ENCODE results near the gene MXRA8.
A peak's percentile ranks its signal among the peaks of the same experiment; 100 is the strongest.

MXRA8 gene

DNA sequence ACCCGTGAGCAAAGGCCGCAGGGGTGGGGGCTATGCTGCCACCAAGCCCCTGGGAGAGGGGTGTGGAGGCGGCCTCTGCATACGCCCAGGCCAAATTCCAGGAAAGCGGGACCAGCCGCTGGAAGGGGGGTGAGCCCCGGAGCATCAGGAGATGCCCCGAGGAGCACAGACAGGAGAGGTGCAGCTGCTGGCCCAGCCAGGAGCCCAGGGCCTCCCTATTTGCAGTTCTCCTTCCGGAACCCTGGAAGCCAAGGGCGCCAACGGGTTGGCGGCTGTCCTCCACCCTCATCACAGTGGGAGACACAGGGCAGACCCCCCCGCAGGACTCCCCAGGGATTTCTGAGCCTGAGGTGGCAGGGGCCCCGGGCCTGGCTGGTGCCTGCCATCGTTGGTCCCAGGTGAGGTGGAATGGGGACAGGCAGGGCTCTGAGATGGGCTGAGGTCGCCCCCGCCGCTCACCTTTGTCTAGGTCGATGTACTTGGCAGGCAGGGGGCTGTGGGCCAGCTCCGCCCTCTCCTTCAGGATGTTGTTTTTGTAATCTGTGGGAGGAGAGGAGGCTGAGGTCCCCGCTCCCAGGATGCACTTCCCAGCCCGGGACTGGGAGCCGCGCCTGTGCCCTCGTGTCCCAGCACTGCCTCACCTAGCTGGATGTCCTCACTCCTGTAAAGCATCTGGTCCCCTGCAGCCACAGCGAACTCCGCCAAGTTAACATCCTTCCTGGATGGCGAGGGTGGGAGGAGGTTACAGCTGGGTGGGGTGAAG lies 4.8 kb downstream of the MXRA8 start:
- Mint-ChIP-seq H3K36me3 (peaks cover 2% of the 10 kb centered on the region), H3K27me3 (peaks cover 14% of the 10 kb centered on the region), H3K4me3 (no peak overlapping the region), H3K27ac (no peak overlapping the region), H3K4me1 (peaks cover 15% of the 10 kb centered on the region), H3K9me3 (no peaks in the 10 kb centered on the region)
- peak in 1 of 2 donors; percentile 41 for DNase-seq (ENCODE audit: low spot score in 2 of 2)
- ATAC-seq (ENCODE audit: low read depth), result no peak

DNA sequence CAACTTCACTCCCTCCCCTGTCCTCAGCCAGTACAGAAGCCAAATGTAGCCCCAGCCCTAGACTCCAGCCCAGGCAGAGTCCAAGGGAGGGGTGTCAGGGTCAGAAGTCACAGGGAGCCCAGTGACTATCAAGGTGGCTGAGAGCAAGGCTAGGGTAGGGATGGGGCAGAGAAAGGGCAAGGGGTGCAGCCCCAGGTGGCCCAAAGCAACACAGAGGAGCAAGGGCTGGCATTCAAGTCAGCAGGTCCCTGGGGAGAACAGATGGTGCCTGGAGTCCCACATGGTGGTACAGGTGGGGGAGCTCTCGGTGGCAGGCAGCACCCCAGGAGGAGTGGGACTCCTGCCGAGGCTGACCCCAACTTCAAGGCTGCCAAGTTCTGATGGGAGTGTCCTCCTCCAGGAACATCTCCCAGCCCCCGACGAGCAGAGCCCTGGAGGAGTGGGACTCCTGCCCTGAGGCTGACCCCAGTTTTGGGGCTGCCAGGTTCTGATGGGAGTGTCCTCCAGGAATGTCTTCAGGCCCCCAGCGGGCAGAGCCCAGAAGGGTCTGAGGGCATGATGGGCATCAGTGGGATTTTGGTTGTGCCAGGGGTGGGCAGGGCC lies 5.5 kb downstream of the MXRA8 start:
- ATAC-seq (ENCODE audit: low read depth) (peak; percentile 18), DNase-seq (ENCODE audit: low spot score in 2 of 2) (no peak)
- H3K27me3 Mint-ChIP-seq, result peaks cover 14% of the 10 kb centered on the region
- peaks cover 2% of the 10 kb centered on the region for H3K36me3 Mint-ChIP-seq
- no peak overlapping the region for H3K27ac Mint-ChIP-seq
- H3K4me3 Mint-ChIP-seq, result peak overlapping the region; percentile 55
- no peaks in the 10 kb centered on the region for H3K9me3 Mint-ChIP-seq
- peaks cover 15% of the 10 kb centered on the region for H3K4me1 Mint-ChIP-seq

DNA sequence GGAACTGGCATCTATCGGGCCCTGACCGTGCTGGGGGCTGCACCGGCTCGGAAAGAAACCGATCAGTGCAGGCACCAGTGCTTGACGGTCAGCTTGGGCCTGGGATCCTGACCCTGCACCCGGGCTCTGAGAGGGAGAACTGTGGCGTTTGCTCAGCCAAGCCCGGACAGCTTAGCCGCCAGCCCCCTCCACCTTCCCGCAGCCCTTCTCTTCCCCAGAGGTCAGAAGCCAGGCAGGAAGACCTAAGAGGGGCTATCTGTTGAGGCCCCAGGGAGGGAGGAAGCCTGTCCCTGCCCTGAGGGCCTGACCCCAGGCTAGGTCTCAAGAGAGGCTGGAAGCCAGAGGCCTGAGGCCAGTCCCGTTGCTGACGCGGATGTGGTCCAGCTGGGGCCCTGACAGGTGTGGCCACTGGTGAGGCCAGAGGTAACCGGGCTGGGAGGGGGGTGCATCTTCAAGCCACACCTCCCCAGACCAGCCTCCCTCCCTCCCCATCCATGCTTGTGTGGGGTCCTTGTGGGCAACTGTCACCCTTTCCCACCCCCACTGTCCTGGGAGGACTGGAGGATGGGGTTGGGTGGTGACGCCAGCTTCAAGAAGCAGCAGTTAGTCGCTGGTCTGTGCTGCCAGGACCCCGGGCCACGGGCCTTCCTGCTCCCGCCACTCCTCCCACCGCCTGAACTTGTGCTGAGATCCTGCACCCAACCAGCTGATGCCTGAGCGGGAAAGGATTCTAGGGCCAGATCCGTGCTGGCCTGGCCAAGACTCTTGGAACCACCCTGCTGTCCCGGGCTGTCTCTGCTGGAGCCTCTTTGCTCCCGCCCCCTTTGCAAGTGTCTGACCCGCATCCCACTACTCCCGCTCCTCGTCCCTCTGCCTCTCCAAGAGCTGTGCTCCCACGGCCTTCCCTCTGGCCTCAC lies 6.6 kb downstream of the MXRA8 start:
- Mint-ChIP-seq H3K4me1 (peaks cover 22% of the 10 kb centered on the region), H3K4me3 (peak overlapping the region; percentile 55), H3K27me3 (peaks cover 9% of the 10 kb centered on the region), H3K27ac (peak overlapping the region; percentile 23), H3K9me3 (no peaks in the 10 kb centered on the region), H3K36me3 (peaks cover 2% of the 10 kb centered on the region)
- no peak for DNase-seq (ENCODE audit: low spot score in 2 of 2)
- no peak for ATAC-seq (ENCODE audit: low read depth)

DNA sequence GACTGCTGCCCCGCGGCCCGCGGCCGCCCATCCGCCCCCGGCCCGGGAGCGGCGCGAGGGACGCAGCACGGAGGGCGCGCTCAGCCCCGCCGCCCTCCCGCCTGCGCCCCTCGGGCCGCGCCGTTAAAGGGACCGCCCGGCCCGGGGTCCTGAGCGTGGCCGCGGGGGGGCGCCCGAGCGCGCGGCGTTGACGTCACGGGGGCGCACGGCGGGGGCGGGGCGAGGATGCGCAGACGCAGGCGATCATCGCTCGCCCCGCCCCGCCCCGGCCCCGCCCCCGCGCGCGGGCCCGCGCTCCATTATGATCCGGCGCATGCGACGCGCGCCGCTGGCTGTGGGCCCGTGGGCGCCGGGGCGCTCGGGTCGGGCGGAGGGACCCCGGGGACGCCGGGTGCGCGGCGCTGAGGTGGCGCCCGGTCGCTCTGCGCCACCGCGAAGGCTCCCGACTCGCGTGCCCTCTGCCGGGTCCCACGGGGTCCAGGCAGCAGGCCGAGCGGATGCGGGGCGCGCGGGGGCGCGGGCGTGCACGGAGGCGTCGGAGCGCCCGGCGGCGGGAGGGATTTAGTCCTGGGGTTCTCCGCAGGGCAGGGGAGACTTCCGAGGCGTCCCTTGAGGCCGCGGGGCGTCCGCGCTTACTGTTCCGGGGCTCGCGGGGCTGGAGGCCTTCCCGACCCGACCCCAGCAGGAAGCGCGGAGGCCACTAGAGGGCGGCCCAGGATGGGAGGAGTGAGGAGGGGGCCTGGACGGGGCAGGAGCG lies 8.9 kb downstream of the MXRA8 start, which contains the start of gene DVL1:
Gene DVL1, minus strand, starts transcription at position 163 of the 757 bp plus-strand sequence. CDS start 353 bp downstream, outside the sequence.
- Mint-ChIP-seq H3K27me3 (peaks cover 8% of the 10 kb centered on the region), H3K4me1 (peaks cover 23% of the 10 kb centered on the region), H3K27ac (no peak within 1 kb of the TSS), H3K36me3 (peaks cover 2% of the 10 kb centered on the region), H3K4me3 (peak within 1 kb of the TSS; percentile 84), H3K9me3 (no peaks in the 10 kb centered on the region)
- peak; percentile 73 to 82 for DNase-seq (ENCODE audit: low spot score in 2 of 2)
- ATAC-seq (ENCODE audit: low read depth), result peak; percentile 79

DNA sequence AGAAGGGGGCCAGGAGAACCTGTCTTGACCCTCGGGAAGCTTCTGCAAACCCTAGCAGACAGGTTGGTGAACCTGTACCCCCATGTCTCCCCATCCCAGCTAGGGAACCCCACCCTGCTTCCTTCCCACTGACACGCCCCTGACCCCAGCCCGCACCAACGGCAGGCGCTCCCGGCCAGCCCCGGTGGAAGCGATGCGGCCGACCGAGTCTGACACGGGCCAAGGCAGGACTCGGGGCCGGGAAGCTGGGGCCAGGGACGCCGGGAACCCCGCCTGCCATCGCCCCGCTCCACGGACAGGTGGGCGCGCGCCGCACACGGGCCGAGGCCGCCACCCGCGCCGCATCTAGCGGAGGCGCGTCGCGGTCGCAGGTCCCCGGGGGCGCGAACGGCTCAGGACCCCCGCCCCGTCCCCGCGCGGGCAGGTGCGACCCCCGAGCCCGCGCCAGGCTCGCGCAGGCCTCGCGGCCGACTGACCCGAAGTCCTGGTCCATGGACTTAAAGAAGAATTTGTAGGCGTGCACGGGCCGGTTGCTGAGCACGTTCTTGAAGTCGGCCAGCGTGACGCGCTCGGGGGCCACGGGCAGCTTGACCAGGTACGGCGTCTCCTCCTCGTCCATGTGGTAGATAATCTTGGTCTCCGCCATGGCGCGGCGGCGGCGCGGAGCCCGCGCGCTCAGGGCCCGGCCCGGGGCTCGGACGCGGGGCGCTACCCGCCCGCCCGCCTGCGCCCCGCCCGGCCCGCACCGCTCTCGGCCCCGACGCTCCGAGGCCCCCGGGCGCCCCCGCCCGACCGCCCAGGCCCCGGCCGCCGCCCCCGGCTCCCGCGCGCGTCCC lies 9.7 kb downstream of the MXRA8 start:
- DNase-seq (ENCODE audit: low spot score in 2 of 2) (no peak), ATAC-seq (ENCODE audit: low read depth) (peak; percentile 42)
- H3K9me3 Mint-ChIP-seq, result no peaks in the 10 kb centered on the region
- H3K4me3 Mint-ChIP-seq, result peak overlapping the region; percentile 84
- H3K36me3 Mint-ChIP-seq, result peaks cover 2% of the 10 kb centered on the region
- no peak overlapping the region for H3K27ac Mint-ChIP-seq
- peaks cover 21% of the 10 kb centered on the region for H3K4me1 Mint-ChIP-seq
- peaks cover 8% of the 10 kb centered on the region for H3K27me3 Mint-ChIP-seq

DNA sequence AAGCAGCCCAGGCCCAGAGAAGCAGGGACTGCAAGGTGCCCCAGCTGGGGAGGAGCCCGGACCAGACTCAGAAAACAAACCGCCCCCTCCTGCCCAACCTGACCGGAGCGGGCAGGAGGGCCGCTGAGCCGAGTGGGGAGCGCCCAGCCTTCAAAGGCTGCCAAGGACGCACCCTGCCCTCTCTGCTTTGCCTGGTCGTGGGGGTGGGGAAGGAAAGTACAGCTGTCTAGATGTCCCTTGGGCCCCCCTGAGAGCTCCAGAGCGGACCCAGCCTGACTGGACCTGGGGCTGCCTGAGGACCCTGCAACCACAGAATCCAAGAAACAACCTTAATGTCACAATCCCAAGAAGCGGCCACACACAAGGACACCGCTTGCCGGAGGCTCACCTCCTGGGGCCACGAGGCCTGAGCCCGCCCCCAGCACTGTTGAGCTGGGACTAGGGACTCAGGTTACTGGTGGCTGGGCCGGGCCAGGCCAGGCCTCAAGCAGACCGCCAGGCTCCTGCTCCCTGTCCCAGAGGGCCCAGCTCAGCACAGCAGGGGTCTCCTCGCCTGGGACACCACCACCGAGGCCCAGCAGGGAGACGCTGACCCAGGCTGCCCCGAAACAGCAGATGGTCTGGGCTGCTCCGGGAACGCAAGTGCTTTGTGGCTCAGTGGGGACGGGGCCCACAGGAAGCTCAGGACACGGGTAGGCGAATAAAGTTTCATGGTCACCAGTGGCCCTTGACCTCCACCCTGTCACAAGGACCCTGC lies 10.5 kb downstream of the MXRA8 start:
- Mint-ChIP-seq H3K9me3 (no peaks in the 10 kb centered on the region), H3K36me3 (peaks cover 3% of the 10 kb centered on the region), H3K27ac (no peak overlapping the region), H3K27me3 (peaks cover 7% of the 10 kb centered on the region), H3K4me1 (peaks cover 19% of the 10 kb centered on the region), H3K4me3 (peak overlapping the region; percentile 84)
- DNase-seq (ENCODE audit: low spot score in 2 of 2) (no peak), ATAC-seq (ENCODE audit: low read depth) (no peak)

DNA sequence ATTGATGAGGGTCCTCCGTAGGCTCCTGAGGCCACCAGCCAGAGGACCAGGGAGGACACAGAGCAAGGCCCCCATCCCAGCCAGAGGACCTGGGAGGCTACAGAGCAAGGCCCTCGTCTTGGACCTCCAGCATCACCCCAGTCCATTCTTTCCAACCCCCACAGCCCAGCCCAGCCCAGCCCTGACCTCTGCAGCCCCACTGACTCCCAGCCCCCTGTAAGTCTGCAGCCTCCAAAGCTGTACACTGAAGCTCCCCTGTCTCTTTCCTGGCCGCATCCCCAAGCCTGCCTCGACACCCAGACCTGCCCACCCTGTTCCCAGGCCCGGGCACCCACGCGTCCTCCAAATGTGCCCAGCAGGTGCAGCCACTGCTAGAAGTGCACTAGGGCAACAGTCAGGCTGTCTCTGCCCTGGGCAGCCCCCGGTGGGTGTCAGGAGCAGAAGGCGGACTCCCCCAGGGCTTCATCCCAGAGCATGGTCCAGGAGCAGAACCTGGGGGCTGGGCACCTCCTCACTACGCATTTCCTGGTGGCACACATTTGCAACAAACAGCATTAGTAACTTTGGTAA lies 11.2 kb downstream of the MXRA8 start:
- no peak for DNase-seq (ENCODE audit: low spot score in 2 of 2)
- Mint-ChIP-seq H3K27ac (no peak overlapping the region), H3K27me3 (peaks cover 1% of the 10 kb centered on the region), H3K4me1 (peaks cover 12% of the 10 kb centered on the region), H3K4me3 (peak overlapping the region; percentile 34), H3K36me3 (peaks cover 2% of the 10 kb centered on the region), H3K9me3 (no peaks in the 10 kb centered on the region)
- ATAC-seq (ENCODE audit: low read depth), result no peak

DNA sequence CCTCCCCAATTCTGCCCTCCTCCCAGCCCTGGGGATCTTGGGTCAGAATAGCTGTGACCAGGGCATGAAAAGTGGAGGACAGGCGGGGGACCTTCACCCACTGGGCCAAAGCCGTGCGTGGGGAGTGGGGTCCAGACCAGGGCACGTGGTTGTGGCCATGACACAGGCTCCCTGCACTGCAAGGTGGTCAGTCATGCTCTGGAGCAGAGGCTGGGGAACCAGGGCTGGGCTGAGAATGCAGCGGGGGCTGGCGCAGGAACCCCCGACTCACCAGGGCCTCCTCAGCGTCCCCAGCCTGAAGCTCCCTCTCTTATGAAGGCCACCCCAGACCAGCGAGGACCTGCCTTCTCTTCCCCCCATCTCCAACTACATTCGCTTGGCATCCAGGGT lies 11.9 kb downstream of the MXRA8 start:
- Mint-ChIP-seq H3K27me3 (no peaks in the 10 kb centered on the region), H3K27ac (no peak overlapping the region), H3K36me3 (peaks cover 2% of the 10 kb centered on the region), H3K4me3 (no peak overlapping the region), H3K4me1 (peaks cover 8% of the 10 kb centered on the region), H3K9me3 (no peaks in the 10 kb centered on the region)
- no peak for ATAC-seq (ENCODE audit: low read depth)
- no peak for DNase-seq (ENCODE audit: low spot score in 2 of 2)

DNA sequence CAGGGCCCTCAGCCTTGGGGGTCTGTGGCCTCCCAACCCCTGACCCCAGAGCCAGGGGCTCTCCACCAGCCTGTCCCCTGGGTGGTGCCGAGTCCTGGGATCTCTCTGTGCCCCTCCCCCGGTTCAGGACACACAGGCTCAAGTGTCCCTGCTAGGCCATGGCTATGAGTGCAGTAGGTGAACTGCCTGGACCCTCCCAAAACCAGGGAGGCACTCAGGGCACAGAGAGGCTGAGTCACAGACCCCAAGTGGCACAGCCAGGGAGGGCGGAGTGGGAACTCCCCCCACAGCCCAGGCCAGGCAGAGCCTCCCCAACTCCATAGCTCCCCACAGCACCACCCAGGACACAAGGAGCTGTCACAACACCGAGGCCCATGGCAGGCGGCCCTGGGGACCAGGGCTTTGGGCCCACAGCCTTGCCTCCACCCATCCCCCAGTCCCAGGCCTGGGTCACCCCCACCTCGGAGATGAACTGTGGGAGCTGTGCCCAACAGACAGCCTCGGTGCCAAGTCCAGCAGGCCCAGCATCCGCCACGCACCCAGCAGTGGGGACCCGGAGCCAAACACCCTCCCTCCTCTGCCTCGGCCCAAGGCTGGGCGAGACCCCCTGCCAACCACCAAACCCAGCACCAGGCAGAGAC lies 12.4 kb downstream of the MXRA8 start:
- H3K9me3 Mint-ChIP-seq, result no peaks in the 10 kb centered on the region
- no peak overlapping the region for H3K27ac Mint-ChIP-seq
- no peaks in the 10 kb centered on the region for H3K27me3 Mint-ChIP-seq
- H3K4me3 Mint-ChIP-seq, result no peak overlapping the region
- DNase-seq (ENCODE audit: low spot score in 2 of 2) (no peak), ATAC-seq (ENCODE audit: low read depth) (no peak)
- H3K4me1 Mint-ChIP-seq, result peaks cover 8% of the 10 kb centered on the region
- peaks cover 5% of the 10 kb centered on the region for H3K36me3 Mint-ChIP-seq

DNA sequence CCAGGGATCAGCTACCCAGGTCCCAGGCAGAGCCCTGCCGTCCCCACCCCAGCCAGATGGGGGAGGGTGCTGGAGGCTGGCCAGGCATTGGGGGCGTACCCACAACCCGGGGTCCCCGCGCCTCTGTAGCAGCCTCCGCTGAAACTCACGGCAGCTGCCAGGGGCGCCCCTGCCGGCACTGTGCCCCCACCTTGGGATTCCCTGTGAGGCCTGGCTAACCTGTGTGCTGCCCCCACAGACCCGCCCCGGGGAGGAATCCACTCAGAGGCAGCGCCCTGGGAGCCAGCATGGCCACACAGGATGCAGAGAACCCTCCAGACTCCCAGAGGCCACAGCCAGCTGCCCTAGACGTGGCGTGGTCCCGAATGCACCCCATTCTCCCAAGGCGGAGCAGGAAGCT lies 13.0 kb downstream of the MXRA8 start:
- H3K4me3 Mint-ChIP-seq, result no peak overlapping the region
- H3K4me1 Mint-ChIP-seq, result peaks cover 8% of the 10 kb centered on the region
- no peaks in the 10 kb centered on the region for H3K9me3 Mint-ChIP-seq
- no peak for ATAC-seq (ENCODE audit: low read depth)
- H3K27me3 Mint-ChIP-seq, result no peaks in the 10 kb centered on the region
- DNase-seq (ENCODE audit: low spot score in 2 of 2), result no peak
- H3K27ac Mint-ChIP-seq, result no peak overlapping the region
- H3K36me3 Mint-ChIP-seq, result peaks cover 7% of the 10 kb centered on the region

DNA sequence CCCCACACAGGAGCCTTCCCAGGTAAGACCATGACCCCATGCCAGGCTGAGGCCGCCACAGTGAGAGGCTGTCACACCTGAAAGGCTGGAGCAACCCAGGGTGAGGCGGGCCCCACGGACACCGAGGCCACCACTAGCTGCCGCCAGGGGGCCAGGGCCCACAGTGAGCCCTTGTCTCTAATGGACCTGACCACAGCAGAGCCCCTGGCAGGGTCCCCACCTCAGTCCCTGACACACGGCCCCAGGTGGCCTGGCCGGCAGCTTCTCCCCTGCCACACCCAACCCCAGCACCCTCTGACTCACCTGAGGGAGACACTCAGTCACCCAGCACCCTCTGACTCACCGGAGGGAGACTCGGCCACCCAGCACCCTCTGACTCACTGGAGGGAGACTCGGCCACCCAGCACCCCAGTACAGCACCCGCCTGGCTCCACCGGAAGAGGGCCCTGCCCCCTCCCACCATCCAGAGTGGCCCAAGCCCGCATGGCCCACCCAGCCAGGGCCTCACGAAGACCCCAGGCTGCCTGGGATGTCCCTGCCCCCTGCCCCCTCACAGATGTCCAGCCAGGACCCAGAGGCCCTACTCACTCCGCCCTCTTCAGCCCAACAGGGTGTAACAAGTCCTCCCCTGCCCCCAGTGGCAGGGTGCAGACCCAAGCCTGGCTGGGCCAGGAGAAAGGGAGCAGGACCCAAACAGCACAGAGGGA lies 13.5 kb downstream of the MXRA8 start:
- H3K27me3 Mint-ChIP-seq, result no peaks in the 10 kb centered on the region
- peaks cover 9% of the 10 kb centered on the region for H3K36me3 Mint-ChIP-seq
- H3K4me1 Mint-ChIP-seq, result peaks cover 8% of the 10 kb centered on the region
- ATAC-seq (ENCODE audit: low read depth) (no peak), DNase-seq (ENCODE audit: low spot score in 2 of 2) (no peak)
- H3K27ac Mint-ChIP-seq, result no peak overlapping the region
- no peaks in the 10 kb centered on the region for H3K9me3 Mint-ChIP-seq
- H3K4me3 Mint-ChIP-seq, result no peak overlapping the region
